Measurements from ENCODE around the gene CTDP1. TPM values are rescaled to one million over a fixed set of nuclear protein-coding genes. Genes with fewer than 3 reads are reported as not detected.

CTDP1 gene
- total RNA-seq, 1 donor from 2014 or later = 23.3 TPM

- intact Hi-C loops (cut with DNase I) = no loop called here
- H3K27me3 ChIP-seq = peaks cover 9% of the 10 kb centered on the region
- no peak for DNase-seq (ENCODE audit: extremely low spot score in 2 of 2)
- H3K27ac ChIP-seq = no peak overlapping the region
- TF ChIP-seq CTCF (IDR thresholded peaks at IDR 0.05) (no peak), POLR2A (IDR thresholded peaks at IDR 0.05) (no peak), POLR2AphosphoS5 (IDR thresholded peaks at IDR 0.05; ENCODE audit: insufficient read depth in 1 of 2, low read depth in 1 of 2) (no peak)
- H3K9me3 ChIP-seq = no peaks in the 10 kb centered on the region
- H3K4me3 ChIP-seq = no peak overlapping the region
- H3K4me1 ChIP-seq = peaks cover 18% of the 10 kb centered on the region
- H3K36me3 ChIP-seq = no peaks in the 10 kb centered on the region
Observed at GRCh38 chr18:79800371-79801180, 121.0 kb downstream of the CTDP1 start.

GRCh38 chr18:79801217-79801616, 121.6 kb downstream of the CTDP1 start:
- DNase-seq (ENCODE audit: extremely low spot score in 2 of 2) = no peak
- H3K4me3 ChIP-seq = no peak overlapping the region
- H3K9me3 ChIP-seq = no peaks in the 10 kb centered on the region
- no peak overlapping the region for H3K27ac ChIP-seq
- H3K36me3 ChIP-seq = no peaks in the 10 kb centered on the region
- intact Hi-C loops (cut with DNase I) = no loop called here
- TF ChIP-seq POLR2A (IDR thresholded peaks at IDR 0.05) (no peak), POLR2AphosphoS5 (IDR thresholded peaks at IDR 0.05; ENCODE audit: insufficient read depth in 1 of 2, low read depth in 1 of 2) (no peak), CTCF (IDR thresholded peaks at IDR 0.05) (no peak)
- peaks cover 9% of the 10 kb centered on the region for H3K27me3 ChIP-seq
- peaks cover 18% of the 10 kb centered on the region for H3K4me1 ChIP-seq

- Histone ChIP-seq H3K27ac (no peak overlapping the region), H3K36me3 (no peaks in the 10 kb centered on the region), H3K27me3 (peaks cover 9% of the 10 kb centered on the region), H3K4me1 (peaks cover 18% of the 10 kb centered on the region), H3K9me3 (no peaks in the 10 kb centered on the region), H3K4me3 (no peak overlapping the region)
- intact Hi-C loops (cut with DNase I) = no loop called here
- TF ChIP-seq POLR2AphosphoS5 (IDR thresholded peaks at IDR 0.05; ENCODE audit: insufficient read depth in 1 of 2, low read depth in 1 of 2) (no peak), POLR2A (IDR thresholded peaks at IDR 0.05) (no peak), CTCF (IDR thresholded peaks at IDR 0.05) (no peak)
- DNase-seq (ENCODE audit: extremely low spot score in 2 of 2) = no peak
Observed at GRCh38 chr18:79801641-79802040, 122.0 kb downstream of the CTDP1 start.

- H3K9me3 ChIP-seq = no peaks in the 10 kb centered on the region
- H3K4me1 ChIP-seq = peaks cover 18% of the 10 kb centered on the region
- no peak for TF ChIP-seq CTCF (IDR thresholded peaks at IDR 0.05)
- no peak for TF ChIP-seq POLR2AphosphoS5 (IDR thresholded peaks at IDR 0.05; ENCODE audit: insufficient read depth in 1 of 2, low read depth in 1 of 2)
- TF ChIP-seq POLR2A (IDR thresholded peaks at IDR 0.05) = no peak
- intact Hi-C loops (cut with DNase I) = no loop called here
- no peak overlapping the region for H3K27ac ChIP-seq
- H3K27me3 ChIP-seq = peaks cover 9% of the 10 kb centered on the region
- no peak for DNase-seq (ENCODE audit: extremely low spot score in 2 of 2)
- H3K36me3 ChIP-seq = no peaks in the 10 kb centered on the region
- no peak overlapping the region for H3K4me3 ChIP-seq
Observed at GRCh38 chr18:79802298-79802697, 122.7 kb downstream of the CTDP1 start.

- no peaks in the 10 kb centered on the region for H3K27me3 ChIP-seq
- peaks cover 5% of the 10 kb centered on the region for H3K4me1 ChIP-seq
- no peak overlapping the region for H3K27ac ChIP-seq
- no peak overlapping the region for H3K4me3 ChIP-seq
- DNase-seq (ENCODE audit: extremely low spot score in 2 of 2) = no peak
- intact Hi-C loops (cut with DNase I) = no loop called here
- TF ChIP-seq POLR2AphosphoS5 (IDR thresholded peaks at IDR 0.05; ENCODE audit: insufficient read depth in 1 of 2, low read depth in 1 of 2) = no peak
- no peak for TF ChIP-seq POLR2A (IDR thresholded peaks at IDR 0.05)
- no peak for TF ChIP-seq CTCF (IDR thresholded peaks at IDR 0.05)
- no peaks in the 10 kb centered on the region for H3K9me3 ChIP-seq
- no peaks in the 10 kb centered on the region for H3K36me3 ChIP-seq
Observed at GRCh38 chr18:79803611-79804051, 124.0 kb downstream of the CTDP1 start.
